Vagina (tissue), 2 donors: ENCODE measurements around the gene ARHGAP4.

ENCODE experiments used
- CTCF ChIP-seq, 3 experiments: fragments of 450-650 bp in 2 of 3; fragments of 200-600 bp in 1 of 3; sonication (generic) in 1 of 3; IDR thresholded peaks; one replicate each; pipeline ENCODE4 v1.5.1; 2017 to 2019; ENCODE audit warnings: antibody characterized with exemption in 3 of 3, mild to moderate bottlenecking in 2 of 3, moderate library complexity in 2 of 3
- POLR2A ChIP-seq, 2 donors: fragments of 450-650 bp; IDR thresholded peaks; one replicate each; pipeline ENCODE4 v1.6.1; 2017; ENCODE audit warnings: antibody characterized with exemption in 2 of 2, mild to moderate bottlenecking in 2 of 2, moderate library complexity in 2 of 2

- TF ChIP-seq CTCF (IDR thresholded peaks at IDR 0.05): no peak
- no peak for TF ChIP-seq POLR2A (IDR thresholded peaks at IDR 0.05)
Observed at GRCh38 chrX:153969904-153970356, 43.9 kb upstream of the ARHGAP4 start.
